ENCODE data around the gene APBA1. TPM values are rescaled to one million over a fixed set of nuclear protein-coding genes. Genes with fewer than 3 reads are reported as not detected.

APBA1 gene
- total RNA-seq, 1 experiment from 2014 or later = 4.5 TPM

Other genes with a start within 250 kb of the APBA1 start
- gene PTAR1, start 87.6 kb upstream of the APBA1 start, total RNA-seq (2014; rRNA removed; shearing (Covaris generic)) = 32.6 and 45.6 TPM in 2 replicates
- gene CFAP95, start 148.4 kb upstream of the APBA1 start, total RNA-seq (2014; rRNA removed; shearing (Covaris generic)) = not detected in 2 replicates